K562 (cell line): ENCODE data around the gene RHOC. TPM values are rescaled to one million over a fixed set of nuclear protein-coding genes. Genes with fewer than 3 reads are reported as not detected.
"Not testable (repeated sequence)": the region's sequence is repeated elsewhere in the genome, so short reads cannot be mapped to it uniquely, and the experiment has no call there.

Experiments used
- ATAC-seq: fragments of 200-7000 bp; cut with Tn5 transposase; 3 replicates; pipeline ENCODE4 v1.9.1; 2020; ENCODE audit warnings: moderate library complexity
- BruUV-seq: library from RNA; stranded (reverse); fragments of 400-500 nt; replicated peaks from 2 replicates; lab custom pipeline; 2021; lab: Mats Ljungman, UMichigan
- CTCF ChIA-PET: fragments of 300-600 bp; formaldehyde crosslinking; extraction: SDS; loops from one replicate; lab custom pipeline; 2021; ENCODE audit warnings: low intra/inter-chr PET ratio; lab: Yijun Ruan, JAX
- POLR2A ChIA-PET: fragments of 300-600, 350-650 bp; sonication (Branson Sonifier 250); formaldehyde crosslinking; extraction: SDS; loops from one replicate; lab custom pipeline; 2021; ENCODE audit warnings: antibody characterized with exemption, inconsistent platforms; lab: Yijun Ruan, JAX
- DNase-seq, 4 experiments: peaks; one replicate each; pipeline versions ENCODE4 v3.0.0 to v3.0.0-alpha.2; 2011 to 2018; ENCODE audit warnings: low spot score in 3 of 4, mixed read lengths in 3 of 4; ENCODE audit errors: extremely low read depth in 1 of 4
- FAIRE-seq: peaks from 2 replicates; lab custom pipeline; 2011; peaks lifted over from hg19 to GRCh38; lab: Jason Lieb, UNC
- H2AFZ ChIP-seq: 2 replicates; pipeline ENCODE4 v1.6.0; 2011; ENCODE audit warnings: low read depth, low read length, control low read depth, inconsistent platforms
- H3K27ac ChIP-seq: fragments of 200-600 bp; 3 replicates; pipeline ENCODE4 v1.8.0; 2011; ENCODE audit warnings: low read depth, mild to moderate bottlenecking, control low read depth, inconsistent platforms, low read length, moderate library complexity, mixed read lengths; ENCODE audit errors: extremely low read depth
- H3K27me3 ChIP-seq, 2 experiments: fragments of 300-600 bp in 1 of 2; 2 replicates in 1 of 2; 3 replicates in 1 of 2; pipeline versions ENCODE4 v1.6.0 to v1.8.0; 2011; ENCODE audit warnings: inconsistent platforms in 2 of 2, low read length in 2 of 2, mild to moderate bottlenecking in 1 of 2, mixed read lengths in 1 of 2, moderate library complexity in 1 of 2; ENCODE audit not compliant: control insufficient read depth in 2 of 2, insufficient read depth in 2 of 2
- H3K36me3 ChIP-seq: fragments of 300-600 bp; 3 replicates; pipeline ENCODE4 v1.8.0; 2011; ENCODE audit warnings: mild to moderate bottlenecking, low read length, inconsistent platforms; ENCODE audit not compliant: control insufficient read depth, insufficient read depth
- H3K4me1 ChIP-seq, 2 experiments: fragments of 200-600 bp in 1 of 2; replicated peaks in 1 of 2; 2 replicates in 1 of 2; 3 replicates in 1 of 2; pipeline versions ENCODE4 v1.5.1 to v1.8.0; 2011; ENCODE audit warnings: inconsistent platforms in 2 of 2, low read length in 2 of 2, mild to moderate bottlenecking in 1 of 2, mixed read lengths in 1 of 2, moderate library complexity in 1 of 2; ENCODE audit not compliant: control insufficient read depth in 2 of 2, insufficient read depth in 2 of 2
- H3K4me2 ChIP-seq: 2 replicates; pipeline ENCODE4 v1.6.1; 2011; ENCODE audit warnings: low read length, control low read depth, inconsistent platforms, mixed read lengths; ENCODE audit not compliant: insufficient read depth
- H3K4me3 ChIP-seq: fragments of 200-600 bp; sonication (generic), shearing (Covaris generic); 2 replicates; pipeline ENCODE4 v1.5.1; 2016; ENCODE audit warnings: control low read depth, inconsistent platforms
- H3K79me2 ChIP-seq: fragments of 200-600 bp; 3 replicates; pipeline ENCODE4 v1.8.0; 2011; ENCODE audit warnings: low read length, inconsistent platforms; ENCODE audit not compliant: control insufficient read depth, insufficient read depth
- H3K9ac ChIP-seq, 2 experiments: 2 replicates each; pipeline versions ENCODE4 v1.6.0 to v1.6.1; 2011; ENCODE audit warnings: low read depth in 2 of 2, low read length in 2 of 2, control low read depth in 1 of 2, inconsistent platforms in 1 of 2, mild to moderate bottlenecking in 1 of 2, mixed read lengths in 1 of 2; ENCODE audit not compliant: insufficient read depth in 1 of 2
- H3K9me1 ChIP-seq: one replicate; pipeline ENCODE4 v1.6.0; 2011; ENCODE audit warnings: inconsistent platforms, mild to moderate bottlenecking, low read length, moderate library complexity; ENCODE audit not compliant: control insufficient read depth, insufficient read depth
- H3K9me3 ChIP-seq: replicated peaks from 2 replicates; pipeline ENCODE4 v1.5.1; 2011; ENCODE audit warnings: low read depth, low read length, inconsistent platforms; ENCODE audit not compliant: control insufficient read depth, insufficient read depth
- H4K20me1 ChIP-seq: replicated peaks from 2 replicates; pipeline ENCODE4 v1.6.1; 2011; ENCODE audit warnings: low read length, inconsistent platforms, mixed read lengths; ENCODE audit not compliant: control insufficient read depth, insufficient read depth
- WGBS: fragments of 100-300 bp; shearing (Covaris generic); methylation state at CpG from one replicate; pipeline ENCODE4 v1.1.6; 2016; ENCODE audit warnings: low coverage, mixed read lengths; ENCODE audit not compliant: insufficient coverage; ENCODE audit errors: missing lambda C conversion rate; 5-methylcytosine and 5-hydroxymethylcytosine counted together
- in situ Hi-C: fragments of 300-500 bp; cut with MboI; formaldehyde crosslinking; loops from 4 replicates; pipeline ENCODE4 v1.15.0; 2018; ENCODE audit warnings: inconsistent platforms, mixed read lengths
- intact Hi-C: fragments of 100-400 bp; cut with micrococcal nuclease; formaldehyde crosslinking; loops from 2 replicates; pipeline ENCODE4 v1.14.2; 2022
- polyA plus RNA-seq, 8 experiments: library from polyadenylated mRNA; depleted of rRNA in 4 of 8; stranded (reverse) in 5 of 8; unstranded in 3 of 8; fragments of >200 nt; fragmentation: Nextera tagmentation in 2 of 8; fragmentation: Illumina TruSeq in 1 of 8; extraction: Ambion mirVana in 2 of 8; extraction: Trizol in 1 of 8; gene quantifications; 2 replicates each; pipeline versions ENCODE4 v1.2.1 to v1.2.3, GENCODE V29; 2011 to 2014; ENCODE audit warnings: inconsistent platforms in 1 of 8, missing spikeins in 1 of 8
- total RNA-seq, 7 experiments: library from RNA; depleted of rRNA in 6 of 7; stranded (reverse); fragments of >200 nt in 6 of 7; fragmentation: Illumina TruSeq in 2 of 7; extraction: Trizol in 2 of 7; gene quantifications; 2 replicates each; pipeline versions ENCODE4 v1.2.1 to v1.2.3, GENCODE V29; 2011 to 2021; ENCODE audit warnings: low replicate concordance in 1 of 7
- TF ChIP-seq, protein P1 (sequence below): sonication (generic); formaldehyde crosslinking; IDR thresholded peaks from 2 replicates; pipeline ENCODE4 v1.8.1; 2023; ENCODE audit warnings: mild to moderate bottlenecking, missing genetic modification reagents

The RHOC gene
- total and polyA plus RNA-seq, 9 of the 15 experiments (the other 6 are each of a cell fraction or from before 2014, with no cell fraction given) = 35.2 to 364 (median 204) TPM

GRCh38 chr1:112728306-112728971 lies 21.5 kb upstream of the RHOC start:
- ATAC-seq, intact Hi-C loops: not testable (repeated sequence)

More at GRCh38 chr1:112728306-112728971, 21.5 kb upstream of the RHOC start:
- H3K4me1 ChIP-seq, CTCF ChIA-PET, H3K9me1 ChIP-seq, in situ Hi-C loops, POLR2A ChIA-PET, H3K9me3 ChIP-seq, H3K9ac ChIP-seq, H3K27ac ChIP-seq, H2AFZ ChIP-seq, DNase-seq, H3K36me3 ChIP-seq, H3K4me3 ChIP-seq, H3K4me2 ChIP-seq, FAIRE-seq, H4K20me1 ChIP-seq, BruUV-seq, H3K79me2 ChIP-seq: not testable (repeated sequence)
- WGBS = 23% methylated on average over 26 of the region's 33 CpGs
- H3K27me3 ChIP-seq = peaks cover 16 to 29% of the 10 kb centered on the region in 2 experiments; a peak in 4 of 5 replicates
- TF ChIP-seq, protein P1, sequence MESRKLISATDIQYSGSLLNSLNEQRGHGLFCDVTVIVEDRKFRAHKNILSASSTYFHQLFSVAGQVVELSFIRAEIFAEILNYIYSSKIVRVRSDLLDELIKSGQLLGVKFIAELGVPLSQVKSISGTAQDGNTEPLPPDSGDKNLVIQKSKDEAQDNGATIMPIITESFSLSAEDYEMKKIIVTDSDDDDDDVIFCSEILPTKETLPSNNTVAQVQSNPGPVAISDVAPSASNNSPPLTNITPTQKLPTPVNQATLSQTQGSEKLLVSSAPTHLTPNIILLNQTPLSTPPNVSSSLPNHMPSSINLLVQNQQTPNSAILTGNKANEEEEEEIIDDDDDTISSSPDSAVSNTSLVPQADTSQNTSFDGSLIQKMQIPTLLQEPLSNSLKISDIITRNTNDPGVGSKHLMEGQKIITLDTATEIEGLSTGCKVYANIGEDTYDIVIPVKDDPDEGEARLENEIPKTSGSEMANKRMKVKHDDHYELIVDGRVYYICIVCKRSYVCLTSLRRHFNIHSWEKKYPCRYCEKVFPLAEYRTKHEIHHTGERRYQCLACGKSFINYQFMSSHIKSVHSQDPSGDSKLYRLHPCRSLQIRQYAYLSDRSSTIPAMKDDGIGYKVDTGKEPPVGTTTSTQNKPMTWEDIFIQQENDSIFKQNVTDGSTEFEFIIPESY (CRISPR knock-in tag) = peak; percentile 72
